HG03108 (cell line): ENCODE measurements around the gene IGSF3.
"Not testable (repeated sequence)": the region's sequence is repeated elsewhere in the genome, so short reads cannot be mapped to it uniquely, and the experiment has no call there.

Experiments
- ATAC-seq: cut with Tn5 transposase; IDR thresholded peaks from one replicate; pipeline ENCODE4 v1.9.1; 2021; ENCODE audit warnings: moderate library complexity; ENCODE audit not compliant: unreplicated experiment

IGSF3 gene

DNA sequence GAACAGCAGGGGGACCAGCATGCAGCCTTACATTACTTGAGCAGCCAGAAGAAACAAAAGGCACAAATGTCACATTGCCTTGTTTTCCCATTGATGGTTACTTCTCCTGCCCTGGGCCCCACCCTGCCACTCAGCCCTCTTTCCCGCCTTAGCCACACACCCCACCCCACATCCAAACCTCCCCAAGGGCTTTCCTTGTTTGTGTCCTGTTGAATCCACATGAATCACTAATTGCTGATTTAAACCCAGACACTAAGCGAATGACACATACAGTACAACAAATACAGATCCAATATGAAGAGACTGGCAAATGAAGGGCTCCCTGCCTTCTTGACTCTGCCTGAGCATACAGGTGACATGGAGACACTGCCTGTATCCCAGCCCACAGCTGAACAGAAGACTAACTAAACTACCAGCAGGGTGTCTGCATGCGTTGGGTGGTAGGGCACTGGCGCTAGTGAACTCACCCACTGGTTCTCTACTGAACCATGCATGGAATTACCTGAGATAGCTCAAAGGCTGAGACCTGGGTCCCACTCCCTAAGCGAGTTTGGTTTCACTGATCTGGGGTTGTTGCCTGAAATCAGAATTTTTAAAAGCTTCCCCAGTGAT is 3.1 kb downstream of the IGSF3 start:
- no peak for ATAC-seq

DNA sequence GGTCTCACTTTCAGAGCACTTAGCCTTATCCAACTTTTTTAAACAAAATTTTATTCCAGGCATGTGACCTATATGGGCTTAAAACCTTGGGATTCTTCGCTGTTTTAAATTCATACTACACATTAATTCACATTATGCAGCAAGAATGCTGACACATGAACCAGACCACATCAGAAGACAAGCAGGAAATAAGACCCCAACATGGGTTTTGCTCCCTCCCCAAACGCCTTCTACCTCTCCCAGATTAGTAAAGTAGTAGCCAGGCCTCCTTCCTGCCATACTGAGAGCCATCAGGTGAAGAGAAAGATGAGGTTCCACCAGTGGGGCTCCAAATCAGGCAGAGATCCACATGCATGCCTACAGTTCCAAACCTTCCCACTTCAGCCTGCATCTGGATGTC is 3.7 kb downstream of the IGSF3 start:
- ATAC-seq: no peak

GRCh38 chr1:116661633-116662032 is 5.9 kb downstream of the IGSF3 start:
- ATAC-seq: no peak

DNA sequence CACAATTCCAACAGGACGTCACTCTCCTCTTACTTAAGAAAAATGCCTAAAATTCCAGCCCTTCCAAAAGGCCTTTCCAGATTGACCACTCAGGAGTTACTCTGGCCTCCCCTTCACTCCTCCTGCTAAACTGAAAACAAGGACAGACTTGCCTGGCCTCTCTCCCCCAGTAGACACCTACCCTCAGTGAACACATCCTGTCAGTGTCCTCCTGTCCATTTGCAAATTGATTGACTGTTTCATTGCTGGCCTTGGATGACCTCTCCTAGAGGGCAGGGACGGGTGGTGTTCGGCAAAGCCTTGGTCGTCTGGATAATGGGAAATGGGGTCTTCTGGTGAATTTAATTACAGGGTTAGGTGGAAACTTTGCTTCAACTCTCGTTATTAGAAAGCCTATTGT is 8.9 kb downstream of the IGSF3 start:
- not testable (repeated sequence) for ATAC-seq

GRCh38 chr1:116657836-116658235 is 9.7 kb downstream of the IGSF3 start:
- ATAC-seq: not testable (repeated sequence)

GRCh38 chr1:116654351-116654750 is 13.2 kb downstream of the IGSF3 start:
- ATAC-seq: no peak

- ATAC-seq: not testable (repeated sequence)
These were observed 14.9 kb downstream of the IGSF3 start for GRCh38 chr1:116652598-116652997.

DNA sequence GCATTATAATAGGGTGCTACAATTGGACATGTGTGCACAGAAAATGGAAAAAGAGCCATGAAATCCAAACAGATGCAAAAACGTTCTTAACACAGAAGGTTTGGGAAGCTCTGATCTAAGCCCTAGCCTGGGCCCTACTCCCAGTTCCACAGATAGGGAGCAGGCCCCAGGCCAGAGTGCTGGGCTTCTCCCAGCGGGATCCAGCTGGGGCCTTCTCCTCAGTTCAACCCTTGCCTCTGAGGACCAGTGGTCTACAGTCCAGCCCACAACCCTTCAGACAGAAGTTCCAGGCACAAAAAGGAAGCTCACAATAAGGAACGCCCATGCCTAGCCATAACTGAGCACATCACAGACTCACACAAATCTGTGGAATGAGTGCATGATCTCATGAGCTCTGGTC is 16.8 kb downstream of the IGSF3 start:
- ATAC-seq: not testable (repeated sequence)

- not testable (repeated sequence) for ATAC-seq
These were observed 18.5 kb downstream of the IGSF3 start for GRCh38 chr1:116649041-116649440.

DNA sequence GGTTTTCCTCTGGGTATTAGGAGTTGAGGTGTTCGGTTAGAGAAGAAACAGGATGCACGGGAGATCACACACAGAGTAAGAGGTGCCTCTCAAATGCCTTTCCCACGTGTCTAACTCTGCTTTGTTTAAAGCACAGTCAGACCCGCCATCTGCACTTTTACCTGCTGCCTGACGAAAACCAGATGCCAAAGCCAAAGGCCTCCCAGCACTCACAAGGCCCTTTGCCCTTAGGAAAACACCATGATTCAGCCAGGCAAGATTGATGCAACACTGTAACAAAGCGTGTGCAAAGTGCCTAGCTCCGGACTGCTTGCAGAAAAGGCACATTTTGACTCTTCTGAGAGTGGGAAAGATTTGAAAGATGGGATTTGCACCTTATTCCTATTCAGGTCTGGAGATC is 19.2 kb downstream of the IGSF3 start:
- not testable (repeated sequence) for ATAC-seq

- not testable (repeated sequence) for ATAC-seq
These were observed 20.3 kb downstream of the IGSF3 start for GRCh38 chr1:116647186-116647585.

- not testable (repeated sequence) for ATAC-seq
These were observed 20.8 kb downstream of the IGSF3 start for GRCh38 chr1:116646673-116647170.

GRCh38 chr1:116645802-116646672 is 21.5 kb downstream of the IGSF3 start:
- not testable (repeated sequence) for ATAC-seq

DNA sequence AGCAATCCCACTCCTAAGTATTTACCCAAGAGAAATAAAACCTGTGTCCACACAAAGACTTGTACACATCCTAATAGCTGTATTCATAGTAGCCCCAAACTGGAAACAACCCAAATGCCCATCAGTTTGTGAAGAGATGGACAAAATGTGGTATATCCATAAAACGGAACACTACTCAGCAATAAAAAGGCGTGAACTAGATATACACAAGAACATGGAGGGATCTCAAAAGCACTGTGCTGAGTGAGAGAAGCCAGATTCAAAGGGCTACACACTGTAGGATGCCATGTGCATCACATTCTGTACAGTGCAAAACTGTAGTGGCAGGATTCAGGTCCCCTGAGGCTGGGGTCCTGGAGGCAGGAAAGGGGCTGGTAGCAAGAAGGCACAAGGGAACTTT is 22.5 kb downstream of the IGSF3 start:
- ATAC-seq: not testable (repeated sequence)

DNA sequence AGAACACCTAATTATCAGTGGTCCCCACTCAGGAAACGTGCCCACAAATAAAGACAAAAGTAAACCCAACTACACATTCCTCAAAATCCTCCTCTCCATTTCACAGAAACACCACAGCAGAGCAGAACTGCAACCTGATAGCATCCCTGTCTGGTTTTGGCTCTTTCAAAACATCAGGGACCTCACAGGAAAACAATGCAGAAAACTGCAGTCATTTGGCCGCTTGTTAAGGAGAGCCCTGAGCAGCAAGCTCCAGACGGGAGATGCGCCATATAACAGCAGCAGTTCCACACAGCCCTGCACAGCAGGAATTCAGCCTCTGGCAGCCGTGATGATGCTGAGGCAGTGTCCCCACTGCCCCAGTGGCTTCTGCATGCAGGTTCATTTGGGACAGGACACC is 23.4 kb downstream of the IGSF3 start:
- not testable (repeated sequence) for ATAC-seq

- ATAC-seq: not testable (repeated sequence)
These were observed 24.2 kb downstream of the IGSF3 start for GRCh38 chr1:116643281-116643751.

DNA sequence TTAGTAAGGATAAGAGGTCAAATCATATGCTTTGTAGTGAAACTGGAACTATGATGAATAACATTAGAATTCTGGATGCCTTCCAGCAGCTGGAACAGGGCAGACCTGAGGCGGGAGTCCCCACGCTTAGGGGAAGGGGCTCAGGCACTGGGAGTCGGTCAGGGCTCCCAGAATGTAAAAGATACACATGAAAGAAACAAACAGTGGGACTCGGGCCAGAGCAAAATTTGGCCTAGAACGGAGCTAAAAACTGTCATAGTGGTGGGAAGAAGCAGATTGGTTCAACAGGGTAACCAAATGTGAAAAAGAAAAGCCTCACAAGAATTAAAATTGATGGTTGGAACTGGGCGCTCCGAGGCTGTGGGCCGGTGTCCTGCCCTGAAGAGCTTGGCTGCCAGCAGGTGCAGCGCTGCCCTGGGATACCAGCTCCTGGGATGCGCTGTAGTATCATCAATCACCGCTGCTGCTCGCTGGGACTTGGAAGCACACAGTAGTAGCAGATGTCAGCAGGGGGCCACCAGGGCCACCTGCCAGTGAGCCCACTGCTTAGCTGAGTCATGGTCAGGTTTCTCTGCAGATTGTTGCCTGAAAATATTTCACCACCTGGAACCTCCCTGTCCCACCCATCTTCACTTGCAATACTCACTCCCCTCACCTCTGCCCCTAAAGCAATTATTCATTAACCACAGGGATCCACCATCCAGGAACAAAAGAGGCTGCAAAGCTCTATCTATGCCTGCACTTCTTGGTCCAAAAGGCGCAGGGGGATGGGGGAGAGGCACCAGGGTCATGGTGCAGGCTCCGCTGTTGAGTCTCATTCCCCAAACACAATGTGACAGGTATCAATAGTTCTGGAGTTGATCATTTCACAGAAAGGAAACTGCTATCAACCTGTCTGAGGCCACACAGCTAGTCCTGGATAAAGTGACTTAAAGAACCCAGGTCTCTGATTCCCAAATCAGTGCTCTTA is 24.9 kb downstream of the IGSF3 start:
- not testable (repeated sequence) for ATAC-seq

- ATAC-seq: not testable (repeated sequence)
These were observed 29.9 kb downstream of the IGSF3 start for GRCh38 chr1:116637583-116637982.

GRCh38 chr1:116636584-116636983 is 30.9 kb downstream of the IGSF3 start:
- not testable (repeated sequence) for ATAC-seq

DNA sequence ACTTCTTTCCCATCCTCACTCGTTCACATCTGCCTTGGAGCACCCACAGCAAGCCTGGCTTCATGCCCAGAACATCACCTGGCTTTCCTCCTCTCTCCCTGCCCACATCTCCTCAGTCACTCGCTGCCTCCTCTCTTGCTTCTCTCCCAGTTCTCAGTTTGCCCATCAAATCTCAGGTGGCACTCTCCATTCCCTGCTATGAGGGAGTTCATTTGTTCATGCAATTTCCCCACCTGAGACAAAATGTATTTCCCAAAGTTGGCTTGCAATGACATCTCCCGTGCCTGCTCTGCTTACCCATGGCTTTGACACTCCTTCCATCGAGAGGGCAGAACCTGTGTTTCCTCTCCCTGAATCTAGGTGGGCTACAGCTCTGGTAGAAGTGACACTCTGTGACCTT is 33.1 kb downstream of the IGSF3 start:
- not testable (repeated sequence) for ATAC-seq
